HEK293 (cell line): Measurements from ENCODE around the gene B4GALT1.
A peak's percentile ranks its signal among the peaks of the same experiment; 100 is the strongest.

Source experiments
- CTCF ChIA-PET: fragments of 350-600 bp; formaldehyde crosslinking; extraction: SDS; loops from one replicate; lab custom pipeline; 2021; ENCODE audit warnings: antibody characterized with exemption; lab: Yijun Ruan, JAX
- POLR2A ChIA-PET: fragments of 300-600 bp; formaldehyde crosslinking; extraction: SDS; loops from one replicate; lab custom pipeline; 2020; ENCODE audit warnings: antibody characterized with exemption, inconsistent platforms; lab: Yijun Ruan, JAX
- H3K27ac ChIP-seq: fragments of 200-500 bp; sonication (Bioruptor generic); 2 replicates; pipeline ENCODE4 v1.5.1; 2014; ENCODE audit warnings: low read depth, low read length, control low read depth, inconsistent platforms; ENCODE audit errors: extremely low read depth
- H3K36me3 ChIP-seq, 2 experiments: fragments of 200-500 bp in 1 of 2; sonication (Bioruptor generic) in 1 of 2; 1 replicate in 1 of 2; 2 replicates in 1 of 2; pipeline ENCODE4 v1.5.1; 2014 to 2017; ENCODE audit warnings: inconsistent platforms in 2 of 2, low read length in 2 of 2; ENCODE audit not compliant: control insufficient read depth in 2 of 2, insufficient read depth in 1 of 2
- H3K4me1 ChIP-seq: fragments of 200-500 bp; sonication (Bioruptor generic); 2 replicates; pipeline ENCODE4 v1.5.1; 2014; ENCODE audit warnings: mild to moderate bottlenecking, low read length, inconsistent platforms; ENCODE audit not compliant: control insufficient read depth, insufficient read depth
- H3K4me3 ChIP-seq: 2 replicates; pipeline ENCODE4 v1.5.1; 2011; ENCODE audit warnings: low read depth, mild to moderate bottlenecking, control low read depth, low read length, moderate library complexity
- H3K9me3 ChIP-seq: fragments of 200-500 bp; sonication (Bioruptor generic); 2 replicates; pipeline ENCODE4 v1.5.1; 2014; ENCODE audit warnings: low read depth, low read length, inconsistent platforms; ENCODE audit not compliant: control insufficient read depth, insufficient read depth
- GLIS1 ChIP-seq: fragments of 450-650 bp; formaldehyde crosslinking; IDR thresholded peaks from 2 replicates; pipeline ENCODE4 v1.5.1; 2016; ENCODE audit warnings: missing biosample characterization, missing genetic modification characterization
- KLF9 ChIP-seq: fragments of 450-650 bp; formaldehyde crosslinking; IDR thresholded peaks from 2 replicates; pipeline ENCODE4 v1.5.1; 2016; ENCODE audit warnings: missing biosample characterization, missing genetic modification characterization, low read depth
- MYNN ChIP-seq: fragments of 450-650 bp; formaldehyde crosslinking; IDR thresholded peaks from 2 replicates; pipeline ENCODE4 v1.5.1; 2016; ENCODE audit warnings: missing biosample characterization, missing genetic modification characterization, borderline replicate concordance
- RBAK ChIP-seq: fragments of 450-650 bp; formaldehyde crosslinking; IDR thresholded peaks from 2 replicates; pipeline ENCODE4 v1.5.1; 2016; ENCODE audit warnings: missing biosample characterization, missing genetic modification characterization
- SCRT2 ChIP-seq: fragments of 450-650 bp; formaldehyde crosslinking; IDR thresholded peaks from 2 replicates; pipeline ENCODE4 v1.5.1; 2016; ENCODE audit warnings: missing biosample characterization, missing genetic modification characterization
- SETDB1 ChIP-seq: IDR thresholded peaks from one replicate; pipeline ENCODE4 v1.6.1; 2017; ENCODE audit warnings: mild to moderate bottlenecking, low read length, moderate library complexity, mixed read lengths; ENCODE audit not compliant: insufficient read length
- SP7 ChIP-seq: fragments of 450-650 bp; formaldehyde crosslinking; IDR thresholded peaks from 2 replicates; pipeline ENCODE4 v1.5.1; 2016; ENCODE audit warnings: missing biosample characterization, missing genetic modification characterization
- ZBTB6 ChIP-seq: fragments of 450-650 bp; formaldehyde crosslinking; IDR thresholded peaks from 2 replicates; pipeline ENCODE4 v1.5.1; 2017; ENCODE audit warnings: missing biosample characterization, missing genetic modification characterization
- ZEB2 ChIP-seq: fragments of 450-650 bp; formaldehyde crosslinking; IDR thresholded peaks from 2 replicates; pipeline ENCODE4 v1.5.1; 2016; ENCODE audit warnings: missing biosample characterization, missing genetic modification characterization
- ZNF132 ChIP-seq: fragments of 450-650 bp; formaldehyde crosslinking; IDR thresholded peaks from 2 replicates; pipeline ENCODE4 v1.5.1; 2017; ENCODE audit warnings: missing biosample characterization, missing genetic modification characterization, borderline replicate concordance
- ZNF174 ChIP-seq: fragments of 450-650 bp; formaldehyde crosslinking; IDR thresholded peaks from 2 replicates; pipeline ENCODE4 v1.5.0; 2017; ENCODE audit warnings: missing biosample characterization, mild to moderate bottlenecking, missing genetic modification characterization
- ZNF19 ChIP-seq: fragments of 450-650 bp; formaldehyde crosslinking; IDR thresholded peaks from 2 replicates; pipeline ENCODE4; 2016; ENCODE audit warnings: missing biosample characterization, missing genetic modification characterization, low read depth
- ZNF274 ChIP-seq, 2 experiments: fragments of 200-500 bp in 1 of 2; fragments of 450-650 bp in 1 of 2; sonication (Bioruptor generic) in 1 of 2; formaldehyde crosslinking in 1 of 2; IDR thresholded peaks; 2 replicates each; pipeline versions ENCODE4 v1.5.1 to v1.6.1; 2014 to 2016; ENCODE audit warnings: borderline replicate concordance in 1 of 2, inconsistent platforms in 1 of 2, low read length in 1 of 2, missing biosample characterization in 1 of 2, missing genetic modification characterization in 1 of 2
- ZNF335 ChIP-seq: fragments of 450-650 bp; formaldehyde crosslinking; conservative IDR thresholded peaks from 2 replicates; pipeline ENCODE4 v1.5.1; 2016; ENCODE audit warnings: missing biosample characterization, missing genetic modification characterization
- ZNF341 ChIP-seq: fragments of 450-650 bp; formaldehyde crosslinking; IDR thresholded peaks from 2 replicates; pipeline ENCODE4; 2016; ENCODE audit warnings: low read depth, missing biosample characterization, missing genetic modification characterization
- ZNF366 ChIP-seq: fragments of 450-650 bp; formaldehyde crosslinking; conservative IDR thresholded peaks from 2 replicates; pipeline ENCODE4 v1.5.1; 2016; ENCODE audit warnings: missing biosample characterization, missing genetic modification characterization
- ZNF404 ChIP-seq: fragments of 450-650 bp; formaldehyde crosslinking; IDR thresholded peaks from 2 replicates; pipeline ENCODE4 v1.5.1; 2017; ENCODE audit warnings: missing biosample characterization, missing genetic modification characterization
- ZNF423 ChIP-seq: fragments of 450-650 bp; formaldehyde crosslinking; IDR thresholded peaks from 2 replicates; pipeline ENCODE4 v1.5.1; 2016; ENCODE audit warnings: missing biosample characterization, missing genetic modification characterization
- ZNF433 ChIP-seq: fragments of 450-650 bp; formaldehyde crosslinking; IDR thresholded peaks from 2 replicates; pipeline ENCODE4 v1.5.1; 2016; ENCODE audit warnings: missing biosample characterization, missing genetic modification characterization, low read depth
- ZNF521 ChIP-seq: fragments of 450-650 bp; formaldehyde crosslinking; IDR thresholded peaks from 2 replicates; pipeline ENCODE4 v1.5.1; 2017; ENCODE audit warnings: missing biosample characterization, mild to moderate bottlenecking, missing genetic modification characterization
- ZNF600 ChIP-seq: fragments of 450-650 bp; formaldehyde crosslinking; IDR thresholded peaks from 2 replicates; pipeline ENCODE4 v1.5.1; 2016; ENCODE audit warnings: missing biosample characterization, missing genetic modification characterization
- ZNF610 ChIP-seq: fragments of 450-650 bp; formaldehyde crosslinking; IDR thresholded peaks from 2 replicates; pipeline ENCODE4 v1.5.1; 2016; ENCODE audit warnings: missing biosample characterization, missing genetic modification characterization, borderline replicate concordance
- ZNF658 ChIP-seq: fragments of 450-650 bp; formaldehyde crosslinking; IDR thresholded peaks from 2 replicates; pipeline ENCODE4; 2016; ENCODE audit warnings: missing biosample characterization, missing genetic modification characterization
- ZNF747 ChIP-seq: fragments of 450-650 bp; formaldehyde crosslinking; IDR thresholded peaks from 2 replicates; pipeline ENCODE4 v1.5.1; 2016; ENCODE audit warnings: missing biosample characterization, missing genetic modification characterization
- TF ChIP-seq, protein P1 (sequence below): fragments of 450-650 bp; formaldehyde crosslinking; IDR thresholded peaks from 2 replicates; pipeline ENCODE4 v1.5.1; 2016; ENCODE audit warnings: missing biosample characterization, missing genetic modification characterization
- TF ChIP-seq, protein P2 (sequence below): fragments of 450-650 bp; formaldehyde crosslinking; IDR thresholded peaks from 2 replicates; pipeline ENCODE4 v1.5.1; 2016; ENCODE audit warnings: missing biosample characterization, missing genetic modification characterization
- TF ChIP-seq, protein P3 (sequence below): fragments of 450-650 bp; formaldehyde crosslinking; IDR thresholded peaks from 2 replicates; pipeline ENCODE4 v1.5.1; 2016; ENCODE audit warnings: missing biosample characterization, missing genetic modification characterization
- TF ChIP-seq, protein P4 (sequence below): fragments of 450-650 bp; formaldehyde crosslinking; IDR thresholded peaks from 2 replicates; pipeline ENCODE4 v1.5.1; 2016; ENCODE audit warnings: missing biosample characterization, missing genetic modification characterization

B4GALT1 gene

DNA sequence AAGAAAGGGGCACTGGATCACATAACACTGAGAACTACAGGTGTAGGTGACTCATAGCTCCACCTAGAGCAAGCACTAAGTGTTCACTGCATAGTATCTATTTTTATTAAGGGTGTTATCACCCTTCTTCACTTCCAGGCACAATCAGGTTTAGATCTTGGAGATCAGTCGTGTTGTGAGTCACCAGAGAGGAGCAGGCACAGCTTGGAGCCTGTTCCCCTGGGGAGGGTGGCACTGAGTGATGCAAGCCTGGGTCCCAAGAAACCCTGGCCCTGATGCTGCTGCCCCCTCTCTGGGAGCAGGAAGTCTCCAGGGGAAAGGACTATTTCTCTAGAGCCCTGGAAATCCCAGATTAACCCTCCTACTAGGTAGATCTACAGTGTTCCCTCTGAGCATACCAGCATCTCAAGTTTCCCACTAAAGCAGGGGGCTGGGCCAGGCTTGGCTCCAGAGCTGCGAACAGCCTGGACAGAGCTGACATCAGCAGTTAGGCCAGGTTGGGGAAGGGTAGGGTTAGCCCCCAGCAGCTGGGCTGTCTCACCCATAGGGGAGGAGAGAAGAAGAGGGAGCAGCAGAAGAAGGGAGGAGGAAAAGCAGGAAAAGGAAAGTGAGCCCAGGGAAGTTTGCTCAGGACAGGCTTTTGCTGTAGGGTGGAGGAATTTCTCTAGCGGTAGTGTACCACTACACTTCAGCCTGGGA lies 44.7 kb upstream of the B4GALT1 start:
- CTCF ChIA-PET: interaction anchor here (0.6 to 1.2 kb wide), 4 partner anchors 11 to 601 kb away, joined by 4 to 7 read pairs (median 4); no protein-coding TSS in a partner anchor
- POLR2A ChIA-PET: interaction anchor here (0.7 to 1.7 kb wide), 2 partner anchors 61 to 654 kb away, joined by 3 to 5 read pairs; no protein-coding TSS in a partner anchor
- Histone ChIP-seq H3K4me1 (no peaks in the 10 kb centered on the region), H3K27ac (no peak overlapping the region), H3K9me3 (no peaks in the 10 kb centered on the region), H3K36me3 (no peaks in the 10 kb centered on the region), H3K4me3 (no peak overlapping the region)
- TF ChIP-seq RBAK (tag by site-specific recombination) (no peak), ZNF132 (tag by site-specific recombination) (no peak), ZNF174 (tag by site-specific recombination) (no peak), ZNF433 (tag by site-specific recombination) (no peak), ZNF404 (tag by site-specific recombination) (no peak), ZNF521 (tag by site-specific recombination) (no peak), SCRT2 (tag by site-specific recombination) (peak; percentile 45; the same call in 1 of the 2 replicates), ZNF341 (peak; percentile 60), MYNN (no peak), ZNF19 (no peak), ZEB2 (tag by site-specific recombination) (peak; percentile 51; the same call in 1 of the 2 replicates), ZNF423 (0 out of 2 replicates have a peak, but pooled peaks have one; percentile 34), ZNF600 (tag by site-specific recombination) (0 out of 2 replicates have a peak, but pooled peaks have one; percentile 30), ZNF366 (peak; percentile 30; the same call in 1 of the 2 replicates), ZNF747 (no peak), SETDB1 (no peak), ZNF610 (no peak), GLIS1 (tag by site-specific recombination) (0 out of 2 replicates have a peak, but pooled peaks have one; percentile 32), KLF9 (tag by site-specific recombination) (no peak), ZNF335 (no peak), ZBTB6 (tag by site-specific recombination) (0 out of 2 replicates have a peak, but pooled peaks have one; percentile 23), ZNF274 (IDR thresholded peaks at IDR 0.05; ENCODE audit: low read length) (no peak), ZNF274 (tag by site-specific recombination; IDR thresholded peaks at IDR 0.05; ENCODE audit: borderline replicate concordance) (no peak), ZNF658 (tag by site-specific recombination) (no peak), SP7 (0 out of 2 replicates have a peak, but pooled peaks have one; percentile 19)
- TF ChIP-seq, protein P1, sequence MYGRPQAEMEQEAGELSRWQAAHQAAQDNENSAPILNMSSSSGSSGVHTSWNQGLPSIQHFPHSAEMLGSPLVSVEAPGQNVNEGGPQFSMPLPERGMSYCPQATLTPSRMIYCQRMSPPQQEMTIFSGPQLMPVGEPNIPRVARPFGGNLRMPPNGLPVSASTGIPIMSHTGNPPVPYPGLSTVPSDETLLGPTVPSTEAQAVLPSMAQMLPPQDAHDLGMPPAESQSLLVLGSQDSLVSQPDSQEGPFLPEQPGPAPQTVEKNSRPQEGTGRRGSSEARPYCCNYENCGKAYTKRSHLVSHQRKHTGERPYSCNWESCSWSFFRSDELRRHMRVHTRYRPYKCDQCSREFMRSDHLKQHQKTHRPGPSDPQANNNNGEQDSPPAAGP (tag by site-specific recombination): peak; percentile 83
- TF ChIP-seq, protein P2, sequence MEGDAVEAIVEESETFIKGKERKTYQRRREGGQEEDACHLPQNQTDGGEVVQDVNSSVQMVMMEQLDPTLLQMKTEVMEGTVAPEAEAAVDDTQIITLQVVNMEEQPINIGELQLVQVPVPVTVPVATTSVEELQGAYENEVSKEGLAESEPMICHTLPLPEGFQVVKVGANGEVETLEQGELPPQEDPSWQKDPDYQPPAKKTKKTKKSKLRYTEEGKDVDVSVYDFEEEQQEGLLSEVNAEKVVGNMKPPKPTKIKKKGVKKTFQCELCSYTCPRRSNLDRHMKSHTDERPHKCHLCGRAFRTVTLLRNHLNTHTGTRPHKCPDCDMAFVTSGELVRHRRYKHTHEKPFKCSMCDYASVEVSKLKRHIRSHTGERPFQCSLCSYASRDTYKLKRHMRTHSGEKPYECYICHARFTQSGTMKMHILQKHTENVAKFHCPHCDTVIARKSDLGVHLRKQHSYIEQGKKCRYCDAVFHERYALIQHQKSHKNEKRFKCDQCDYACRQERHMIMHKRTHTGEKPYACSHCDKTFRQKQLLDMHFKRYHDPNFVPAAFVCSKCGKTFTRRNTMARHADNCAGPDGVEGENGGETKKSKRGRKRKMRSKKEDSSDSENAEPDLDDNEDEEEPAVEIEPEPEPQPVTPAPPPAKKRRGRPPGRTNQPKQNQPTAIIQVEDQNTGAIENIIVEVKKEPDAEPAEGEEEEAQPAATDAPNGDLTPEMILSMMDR (tag by site-specific recombination): no peak
- TF ChIP-seq, protein P3, sequence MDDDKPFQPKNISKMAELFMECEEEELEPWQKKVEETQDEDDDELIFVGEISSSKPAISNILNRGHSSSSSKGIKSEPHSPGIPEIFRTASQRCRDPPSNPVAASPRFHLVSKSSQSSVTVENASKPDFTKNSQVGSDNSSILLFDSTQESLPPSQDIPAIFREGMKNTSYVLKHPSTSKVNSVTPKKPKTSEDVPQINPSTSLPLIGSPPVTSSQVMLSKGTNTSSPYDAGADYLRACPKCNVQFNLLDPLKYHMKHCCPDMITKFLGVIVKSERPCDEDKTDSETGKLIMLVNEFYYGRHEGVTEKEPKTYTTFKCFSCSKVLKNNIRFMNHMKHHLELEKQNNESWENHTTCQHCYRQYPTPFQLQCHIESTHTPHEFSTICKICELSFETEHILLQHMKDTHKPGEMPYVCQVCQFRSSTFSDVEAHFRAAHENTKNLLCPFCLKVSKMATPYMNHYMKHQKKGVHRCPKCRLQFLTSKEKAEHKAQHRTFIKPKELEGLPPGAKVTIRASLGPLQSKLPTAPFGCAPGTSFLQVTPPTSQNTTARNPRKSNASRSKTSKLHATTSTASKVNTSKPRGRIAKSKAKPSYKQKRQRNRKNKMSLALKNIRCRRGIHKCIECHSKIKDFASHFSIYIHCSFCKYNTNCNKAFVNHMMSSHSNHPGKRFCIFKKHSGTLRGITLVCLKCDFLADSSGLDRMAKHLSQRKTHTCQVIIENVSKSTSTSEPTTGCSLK (tag by site-specific recombination): no peak
- TF ChIP-seq, protein P4, sequence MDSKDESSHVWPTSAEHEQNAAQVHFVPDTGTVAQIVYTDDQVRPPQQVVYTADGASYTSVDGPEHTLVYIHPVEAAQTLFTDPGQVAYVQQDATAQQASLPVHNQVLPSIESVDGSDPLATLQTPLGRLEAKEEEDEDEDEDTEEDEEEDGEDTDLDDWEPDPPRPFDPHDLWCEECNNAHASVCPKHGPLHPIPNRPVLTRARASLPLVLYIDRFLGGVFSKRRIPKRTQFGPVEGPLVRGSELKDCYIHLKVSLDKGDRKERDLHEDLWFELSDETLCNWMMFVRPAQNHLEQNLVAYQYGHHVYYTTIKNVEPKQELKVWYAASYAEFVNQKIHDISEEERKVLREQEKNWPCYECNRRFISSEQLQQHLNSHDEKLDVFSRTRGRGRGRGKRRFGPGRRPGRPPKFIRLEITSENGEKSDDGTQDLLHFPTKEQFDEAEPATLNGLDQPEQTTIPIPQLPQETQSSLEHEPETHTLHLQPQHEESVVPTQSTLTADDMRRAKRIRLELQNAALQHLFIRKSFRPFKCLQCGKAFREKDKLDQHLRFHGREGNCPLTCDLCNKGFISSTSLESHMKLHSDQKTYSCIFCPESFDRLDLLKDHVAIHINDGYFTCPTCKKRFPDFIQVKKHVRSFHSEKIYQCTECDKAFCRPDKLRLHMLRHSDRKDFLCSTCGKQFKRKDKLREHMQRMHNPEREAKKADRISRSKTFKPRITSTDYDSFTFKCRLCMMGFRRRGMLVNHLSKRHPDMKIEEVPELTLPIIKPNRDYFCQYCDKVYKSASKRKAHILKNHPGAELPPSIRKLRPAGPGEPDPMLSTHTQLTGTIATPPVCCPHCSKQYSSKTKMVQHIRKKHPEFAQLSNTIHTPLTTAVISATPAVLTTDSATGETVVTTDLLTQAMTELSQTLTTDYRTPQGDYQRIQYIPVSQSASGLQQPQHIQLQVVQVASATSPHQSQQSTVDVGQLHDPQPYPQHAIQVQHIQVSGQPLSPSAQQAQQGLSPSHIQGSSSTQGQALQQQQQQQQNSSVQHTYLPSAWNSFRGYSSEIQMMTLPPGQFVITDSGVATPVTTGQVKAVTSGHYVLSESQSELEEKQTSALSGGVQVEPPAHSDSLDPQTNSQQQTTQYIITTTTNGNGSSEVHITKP: peak; percentile 95
